Suprapubic skin (tissue), 4 donors: ENCODE data around the gene PPRC1. TPM values are rescaled to one million over a fixed set of nuclear protein-coding genes. Genes with fewer than 3 reads are reported as not detected.

Experiments
- DNase-seq, 2 donors: peaks; one replicate each; pipeline ENCODE4 v3.0.0-alpha.2; 2019; ENCODE audit warnings: low spot score in 2 of 2
- H3K27ac ChIP-seq: fragments of 200-600 bp; sonication (generic); one replicate; pipeline ENCODE4 v1.5.1; 2019
- H3K27me3 ChIP-seq: fragments of 200-600 bp; sonication (generic); one replicate; pipeline ENCODE4 v1.5.1; 2019
- H3K36me3 ChIP-seq: fragments of 200-600 bp; sonication (generic); one replicate; pipeline ENCODE4 v1.5.1; 2019
- H3K4me1 ChIP-seq: fragments of 200-600 bp; sonication (generic); one replicate; pipeline ENCODE4 v1.5.1; 2019
- H3K4me3 ChIP-seq: fragments of 200-600 bp; sonication (generic); one replicate; pipeline ENCODE4 v1.5.1; 2019; ENCODE audit warnings: mild to moderate bottlenecking
- H3K9me3 ChIP-seq: fragments of 200-600 bp; sonication (generic); one replicate; pipeline ENCODE4 v1.5.1; 2019
- EP300 ChIP-seq: sonication (generic); formaldehyde crosslinking; IDR thresholded peaks from one replicate; pipeline ENCODE4 v1.6.1; 2017; ENCODE audit warnings: antibody characterized with exemption
- POLR2A ChIP-seq, 2 donors: fragments of 450-650 bp; IDR thresholded peaks; one replicate each; pipeline ENCODE4 v1.6.1; 2017; ENCODE audit warnings: antibody characterized with exemption in 2 of 2, mild to moderate bottlenecking in 2 of 2, moderate library complexity in 2 of 2
- POLR2AphosphoS5 ChIP-seq, 3 donors: sonication (generic); formaldehyde crosslinking; IDR thresholded peaks; one replicate each; pipeline ENCODE4 v1.6.1; 2017; ENCODE audit warnings: antibody characterized with exemption in 3 of 3
- WGBS: methylation state at CpG from one replicate; pipeline ENCODE4 v1.1.5; 2018; 5-methylcytosine and 5-hydroxymethylcytosine counted together
- total RNA-seq, 4 donors: library from RNA; depleted of rRNA; stranded (reverse); fragments of >200 nt; gene quantifications; one replicate each; pipeline ENCODE4 v1.1.0, GENCODE V29; 2016
- TF ChIP-seq, protein P1 (sequence below), 2 donors: fragments of 200-600 bp in 1 of 2; fragments of 450-650 bp in 1 of 2; sonication (generic) in 1 of 2; IDR thresholded peaks; one replicate each; pipeline ENCODE4 v1.5.1; 2016 to 2019; ENCODE audit warnings: antibody characterized with exemption in 2 of 2, mild to moderate bottlenecking in 1 of 2, moderate library complexity in 1 of 2

The PPRC1 gene
- total RNA-seq, 4 donors from 2014 or later = 42.6 to 80.0 (median 55.2) TPM

DNA sequence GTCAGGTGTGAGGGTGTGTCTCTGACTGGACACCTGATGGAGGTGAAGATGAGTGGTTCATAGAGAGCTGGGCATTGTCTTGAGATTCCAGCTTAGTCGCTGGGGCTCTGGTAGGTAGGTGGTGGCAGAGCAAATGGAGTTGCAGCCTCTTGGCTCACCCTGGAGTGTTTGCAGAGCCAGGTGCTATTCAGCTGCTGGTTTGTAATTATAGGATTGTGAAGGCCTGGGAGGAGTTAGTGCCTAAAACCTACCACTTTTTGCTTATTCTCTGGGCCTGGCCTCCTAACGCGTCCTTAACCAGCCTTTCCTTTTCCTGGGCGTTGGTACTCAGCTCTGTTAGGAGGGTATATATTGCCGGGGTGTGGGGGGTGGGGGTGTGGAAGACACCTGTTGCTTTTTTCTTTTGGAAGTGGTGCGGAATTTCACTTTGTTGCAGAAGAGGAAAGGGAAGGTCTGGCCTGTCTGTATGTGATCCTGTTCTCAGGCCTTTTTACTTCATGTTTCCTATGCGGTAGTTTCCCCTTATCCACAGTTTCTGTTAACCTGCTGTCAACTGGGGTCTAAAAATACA, 3.2 kb downstream of the PPRC1 start:
- Histone ChIP-seq H3K27ac (no peak overlapping the region), H3K27me3 (no peaks in the 10 kb centered on the region), H3K4me1 (peaks cover 40% of the 10 kb centered on the region), H3K4me3 (no peak overlapping the region), H3K36me3 (peaks cover 33% of the 10 kb centered on the region), H3K9me3 (no peaks in the 10 kb centered on the region)
- WGBS = 76% methylated on average over 7 of the region's 7 CpGs
- TF ChIP-seq POLR2A (IDR thresholded peaks at IDR 0.05) (no peak), POLR2AphosphoS5 (IDR thresholded peaks at IDR 0.05) (no peak), EP300 (no peak)
- TF ChIP-seq, protein P1, sequence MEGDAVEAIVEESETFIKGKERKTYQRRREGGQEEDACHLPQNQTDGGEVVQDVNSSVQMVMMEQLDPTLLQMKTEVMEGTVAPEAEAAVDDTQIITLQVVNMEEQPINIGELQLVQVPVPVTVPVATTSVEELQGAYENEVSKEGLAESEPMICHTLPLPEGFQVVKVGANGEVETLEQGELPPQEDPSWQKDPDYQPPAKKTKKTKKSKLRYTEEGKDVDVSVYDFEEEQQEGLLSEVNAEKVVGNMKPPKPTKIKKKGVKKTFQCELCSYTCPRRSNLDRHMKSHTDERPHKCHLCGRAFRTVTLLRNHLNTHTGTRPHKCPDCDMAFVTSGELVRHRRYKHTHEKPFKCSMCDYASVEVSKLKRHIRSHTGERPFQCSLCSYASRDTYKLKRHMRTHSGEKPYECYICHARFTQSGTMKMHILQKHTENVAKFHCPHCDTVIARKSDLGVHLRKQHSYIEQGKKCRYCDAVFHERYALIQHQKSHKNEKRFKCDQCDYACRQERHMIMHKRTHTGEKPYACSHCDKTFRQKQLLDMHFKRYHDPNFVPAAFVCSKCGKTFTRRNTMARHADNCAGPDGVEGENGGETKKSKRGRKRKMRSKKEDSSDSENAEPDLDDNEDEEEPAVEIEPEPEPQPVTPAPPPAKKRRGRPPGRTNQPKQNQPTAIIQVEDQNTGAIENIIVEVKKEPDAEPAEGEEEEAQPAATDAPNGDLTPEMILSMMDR (IDR thresholded peaks at IDR 0.05) = no peak
- no peak for DNase-seq

DNA sequence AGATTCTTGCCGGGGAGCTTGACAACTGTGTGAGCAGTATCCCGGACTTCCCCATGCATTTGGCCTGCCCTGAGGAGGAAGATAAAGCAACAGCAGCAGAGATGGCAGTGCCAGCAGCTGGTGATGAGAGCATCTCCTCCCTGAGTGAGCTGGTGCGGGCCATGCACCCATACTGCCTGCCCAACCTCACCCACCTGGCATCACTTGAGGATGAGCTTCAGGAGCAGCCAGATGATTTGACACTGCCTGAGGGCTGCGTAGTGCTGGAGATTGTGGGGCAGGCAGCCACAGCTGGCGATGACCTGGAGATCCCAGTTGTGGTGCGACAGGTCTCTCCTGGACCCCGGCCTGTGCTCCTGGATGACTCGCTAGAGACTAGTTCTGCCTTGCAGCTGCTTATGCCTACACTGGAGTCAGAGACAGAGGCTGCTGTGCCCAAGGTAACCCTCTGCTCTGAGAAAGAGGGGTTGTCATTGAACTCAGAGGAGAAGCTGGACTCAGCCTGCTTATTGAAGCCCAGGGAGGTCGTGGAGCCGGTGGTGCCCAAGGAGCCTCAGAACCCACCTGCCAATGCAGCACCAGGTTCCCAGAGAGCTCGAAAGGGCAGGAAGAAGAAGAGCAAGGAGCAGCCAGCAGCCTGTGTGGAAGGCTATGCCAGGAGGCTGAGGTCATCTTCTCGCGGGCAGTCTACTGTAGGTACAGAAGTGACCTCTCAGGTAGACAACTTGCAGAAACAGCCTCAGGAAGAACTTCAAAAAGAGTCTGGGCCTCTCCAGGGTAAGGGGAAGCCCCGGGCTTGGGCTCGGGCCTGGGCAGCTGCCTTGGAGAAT, 6.7 kb downstream of the PPRC1 start:
- Histone ChIP-seq H3K9me3 (no peaks in the 10 kb centered on the region), H3K4me1 (peaks cover 29% of the 10 kb centered on the region), H3K27me3 (no peaks in the 10 kb centered on the region), H3K27ac (no peak overlapping the region), H3K4me3 (no peak overlapping the region), H3K36me3 (peaks cover 64% of the 10 kb centered on the region)
- TF ChIP-seq, protein P1 (IDR thresholded peaks at IDR 0.05) = no peak
- no peak for TF ChIP-seq POLR2AphosphoS5 (IDR thresholded peaks at IDR 0.05)
- TF ChIP-seq EP300 = no peak
- TF ChIP-seq POLR2A (IDR thresholded peaks at IDR 0.05) = no peak
- WGBS = 87% methylated on average over 9 of the region's 15 CpGs
- DNase-seq = no peak

DNA sequence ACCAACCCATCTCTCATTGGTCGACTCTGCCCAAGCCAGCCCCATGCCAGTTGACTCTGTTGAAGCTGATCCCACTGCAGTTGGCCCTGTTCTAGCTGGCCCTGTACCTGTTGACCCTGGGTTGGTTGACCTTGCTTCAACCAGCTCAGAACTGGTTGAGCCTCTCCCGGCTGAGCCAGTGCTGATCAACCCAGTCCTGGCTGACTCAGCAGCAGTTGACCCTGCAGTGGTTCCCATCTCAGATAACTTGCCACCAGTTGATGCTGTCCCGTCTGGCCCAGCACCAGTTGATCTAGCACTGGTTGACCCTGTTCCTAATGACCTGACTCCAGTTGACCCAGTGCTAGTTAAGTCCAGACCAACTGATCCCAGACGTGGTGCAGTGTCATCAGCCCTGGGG, 7.4 kb downstream of the PPRC1 start:
- TF ChIP-seq EP300 (no peak), POLR2AphosphoS5 (IDR thresholded peaks at IDR 0.05) (no peak), POLR2A (IDR thresholded peaks at IDR 0.05) (no peak)
- TF ChIP-seq, protein P1 (IDR thresholded peaks at IDR 0.05) = no peak
- H3K36me3 ChIP-seq = peaks cover 69% of the 10 kb centered on the region
- WGBS = 81% methylated on average over 4 of the region's 4 CpGs
- no peaks in the 10 kb centered on the region for H3K27me3 ChIP-seq
- no peaks in the 10 kb centered on the region for H3K9me3 ChIP-seq
- DNase-seq = no peak
- H3K4me1 ChIP-seq = peaks cover 22% of the 10 kb centered on the region
- H3K27ac ChIP-seq = no peak overlapping the region
- no peak overlapping the region for H3K4me3 ChIP-seq

- DNase-seq = no peak
- Histone ChIP-seq H3K9me3 (no peaks in the 10 kb centered on the region), H3K4me1 (peaks cover 14% of the 10 kb centered on the region), H3K27ac (no peak overlapping the region), H3K36me3 (peaks cover 69% of the 10 kb centered on the region), H3K4me3 (no peak overlapping the region), H3K27me3 (no peaks in the 10 kb centered on the region)
- WGBS = 86% methylated on average over 5 of the region's 5 CpGs
- TF ChIP-seq POLR2A (IDR thresholded peaks at IDR 0.05) = no peak
- no peak for TF ChIP-seq EP300
- TF ChIP-seq, protein P1 (IDR thresholded peaks at IDR 0.05) = no peak
- TF ChIP-seq POLR2AphosphoS5 (IDR thresholded peaks at IDR 0.05) = no peak
Measured at GRCh38 chr10:102140913-102141540, 8.2 kb downstream of the PPRC1 start.

- no peak for DNase-seq
- Histone ChIP-seq H3K4me3 (no peak overlapping the region), H3K27ac (no peak overlapping the region), H3K27me3 (no peaks in the 10 kb centered on the region), H3K9me3 (no peaks in the 10 kb centered on the region), H3K4me1 (peaks cover 8% of the 10 kb centered on the region), H3K36me3 (peaks cover 74% of the 10 kb centered on the region)
- WGBS = 86% methylated on average over 4 of the region's 4 CpGs
- TF ChIP-seq, protein P1 (IDR thresholded peaks at IDR 0.05) = no peak
- TF ChIP-seq POLR2A (IDR thresholded peaks at IDR 0.05) = no peak
- no peak for TF ChIP-seq EP300
- no peak for TF ChIP-seq POLR2AphosphoS5 (IDR thresholded peaks at IDR 0.05)
Measured at GRCh38 chr10:102141583-102142107, 8.8 kb downstream of the PPRC1 start.
